ENCODE results near the gene CACNB2. TPM values are rescaled to one million over a fixed set of nuclear protein-coding genes. Genes with fewer than 3 reads are reported as not detected.
A peak's percentile ranks its signal among the peaks of the same experiment; 100 is the strongest.

CACNB2 gene
- total RNA-seq, 4 donors from 2014 or later = 60.3 to 158 (median 89.1) TPM

DNA sequence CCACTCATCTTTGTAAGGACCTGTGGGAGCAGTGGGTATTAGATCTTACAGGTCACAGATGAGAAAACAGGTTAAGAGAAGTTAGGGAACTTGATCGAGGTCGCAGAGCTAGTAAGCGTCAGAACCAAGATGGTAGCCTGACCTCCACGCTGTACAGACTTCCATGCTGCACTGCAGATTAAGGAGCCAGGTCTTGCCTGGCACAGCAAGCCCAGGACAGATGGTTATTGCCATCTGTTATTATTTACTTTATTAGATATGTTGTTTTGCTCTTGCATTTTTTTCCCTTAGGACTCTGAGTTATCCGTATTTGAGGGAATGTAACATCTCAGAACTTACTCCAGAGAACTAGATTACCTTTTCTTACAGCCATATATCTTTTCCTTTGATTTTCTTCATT is 363.9 kb downstream of the CACNB2 start:
- Histone ChIP-seq H3K4me3 (no peak overlapping the region), H3K36me3 (peaks cover 0 to 31% of the 10 kb centered on the region in 2 donors), H3K4me1 (peaks cover 0 to 19% (median 0%) of the 10 kb centered on the region in 3 donors), H3K27ac (no peak overlapping the region), H3K27me3 (no peaks in the 10 kb centered on the region), H3K9me3 (no peaks in the 10 kb centered on the region)
- TF ChIP-seq, protein P1, sequence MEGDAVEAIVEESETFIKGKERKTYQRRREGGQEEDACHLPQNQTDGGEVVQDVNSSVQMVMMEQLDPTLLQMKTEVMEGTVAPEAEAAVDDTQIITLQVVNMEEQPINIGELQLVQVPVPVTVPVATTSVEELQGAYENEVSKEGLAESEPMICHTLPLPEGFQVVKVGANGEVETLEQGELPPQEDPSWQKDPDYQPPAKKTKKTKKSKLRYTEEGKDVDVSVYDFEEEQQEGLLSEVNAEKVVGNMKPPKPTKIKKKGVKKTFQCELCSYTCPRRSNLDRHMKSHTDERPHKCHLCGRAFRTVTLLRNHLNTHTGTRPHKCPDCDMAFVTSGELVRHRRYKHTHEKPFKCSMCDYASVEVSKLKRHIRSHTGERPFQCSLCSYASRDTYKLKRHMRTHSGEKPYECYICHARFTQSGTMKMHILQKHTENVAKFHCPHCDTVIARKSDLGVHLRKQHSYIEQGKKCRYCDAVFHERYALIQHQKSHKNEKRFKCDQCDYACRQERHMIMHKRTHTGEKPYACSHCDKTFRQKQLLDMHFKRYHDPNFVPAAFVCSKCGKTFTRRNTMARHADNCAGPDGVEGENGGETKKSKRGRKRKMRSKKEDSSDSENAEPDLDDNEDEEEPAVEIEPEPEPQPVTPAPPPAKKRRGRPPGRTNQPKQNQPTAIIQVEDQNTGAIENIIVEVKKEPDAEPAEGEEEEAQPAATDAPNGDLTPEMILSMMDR (IDR thresholded peaks at IDR 0.05) = no peak
- TF ChIP-seq EP300 (IDR thresholded peaks at IDR 0.05) (no peak), POLR2A (IDR thresholded peaks at IDR 0.05) (no peak), POLR2AphosphoS5 (IDR thresholded peaks at IDR 0.05) (no peak)
- WGBS, 2 donors (ENCODE audit: low coverage in 1 of 2) = 92 to 95% methylated on average over 4 to 5 of the region's 5 CpGs
- ATAC-seq = no peak

DNA sequence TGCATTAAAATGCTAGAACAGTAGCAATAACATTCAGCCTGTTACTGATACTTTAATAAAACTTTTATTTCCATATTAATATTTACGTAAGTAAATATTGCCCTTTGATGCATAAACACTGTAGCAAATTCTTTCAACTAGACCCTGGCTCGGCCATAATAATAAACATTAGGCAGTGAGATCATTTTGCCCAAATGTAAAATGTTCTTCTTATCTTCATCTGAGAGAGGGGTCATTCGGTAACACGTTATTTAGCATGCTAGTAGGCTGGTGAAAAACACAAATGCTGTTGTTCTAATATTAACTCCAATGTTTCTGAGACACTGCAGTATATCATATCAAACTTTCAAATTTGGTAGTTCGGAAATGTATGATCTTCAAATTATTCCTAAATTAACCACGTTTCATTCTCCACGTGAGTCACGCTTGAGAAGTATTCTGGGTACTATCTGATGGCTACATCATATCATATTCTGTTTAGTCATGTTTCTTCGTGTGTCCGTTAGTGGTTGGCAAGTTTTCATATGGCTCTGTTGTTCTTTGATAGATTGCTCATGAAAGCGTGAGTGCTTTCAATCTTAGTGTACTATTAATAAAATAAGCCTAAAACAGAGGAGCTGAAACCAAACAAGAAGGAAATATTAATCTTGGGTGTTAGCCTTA is 365.4 kb downstream of the CACNB2 start:
- no peaks in the 10 kb centered on the region for H3K9me3 ChIP-seq
- H3K27ac ChIP-seq = peak overlapping the region in 1 of 4 donors; percentile 46
- TF ChIP-seq EP300 (IDR thresholded peaks at IDR 0.05) (no peak), POLR2AphosphoS5 (IDR thresholded peaks at IDR 0.05) (no peak), POLR2A (IDR thresholded peaks at IDR 0.05) (no peak)
- TF ChIP-seq, protein P1 (IDR thresholded peaks at IDR 0.05) = no peak

DNA sequence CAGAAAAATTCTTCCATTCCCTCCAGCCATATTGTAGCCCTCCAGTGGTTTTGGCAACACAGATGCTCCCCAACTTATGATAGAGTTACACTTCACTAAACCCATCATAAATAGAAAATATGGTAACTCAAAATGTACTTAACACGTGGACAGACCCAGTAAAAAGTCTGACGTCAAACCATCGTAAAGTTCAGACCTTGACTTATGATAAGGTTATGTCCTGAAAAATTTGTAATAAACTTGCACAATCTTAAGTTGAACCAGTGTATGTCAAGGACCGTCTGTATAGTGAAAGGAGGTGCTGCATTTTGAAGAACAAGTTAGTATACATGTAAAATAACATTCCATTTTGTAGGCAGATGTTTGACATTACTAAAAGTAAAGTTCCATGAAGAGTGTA is 368.4 kb downstream of the CACNB2 start:
- Histone ChIP-seq H3K4me1 (peaks cover 0 to 19% (median 0%) of the 10 kb centered on the region in 3 donors), H3K27me3 (no peaks in the 10 kb centered on the region), H3K4me3 (no peak overlapping the region), H3K9me3 (no peaks in the 10 kb centered on the region), H3K27ac (no peak overlapping the region), H3K36me3 (peaks cover 0 to 57% of the 10 kb centered on the region in 2 donors)
- no peak for ATAC-seq
- no peak for TF ChIP-seq POLR2A (IDR thresholded peaks at IDR 0.05)
- no peak for TF ChIP-seq EP300 (IDR thresholded peaks at IDR 0.05)
- TF ChIP-seq POLR2AphosphoS5 (IDR thresholded peaks at IDR 0.05) = no peak
- TF ChIP-seq, protein P1 (IDR thresholded peaks at IDR 0.05) = no peak
- 79 to 89% methylated on average over 4 of the region's 4 CpGs for whole genome bisulfite sequencing, 2 donors (ENCODE audit: low coverage in 1 of 2)

More for the DNA sequence above, 365.4 kb downstream of the CACNB2 start:
- Histone ChIP-seq H3K4me3 (no peak overlapping the region), H3K4me1 (peaks cover 0 to 19% (median 0%) of the 10 kb centered on the region in 3 donors), H3K36me3 (peaks cover 0 to 41% of the 10 kb centered on the region in 2 donors), H3K27me3 (no peaks in the 10 kb centered on the region)
- 36 to 42% methylated on average over 9 to 11 of the region's 11 CpGs for whole genome bisulfite sequencing, 2 donors (ENCODE audit: low coverage in 1 of 2)
- no peak for ATAC-seq

DNA sequence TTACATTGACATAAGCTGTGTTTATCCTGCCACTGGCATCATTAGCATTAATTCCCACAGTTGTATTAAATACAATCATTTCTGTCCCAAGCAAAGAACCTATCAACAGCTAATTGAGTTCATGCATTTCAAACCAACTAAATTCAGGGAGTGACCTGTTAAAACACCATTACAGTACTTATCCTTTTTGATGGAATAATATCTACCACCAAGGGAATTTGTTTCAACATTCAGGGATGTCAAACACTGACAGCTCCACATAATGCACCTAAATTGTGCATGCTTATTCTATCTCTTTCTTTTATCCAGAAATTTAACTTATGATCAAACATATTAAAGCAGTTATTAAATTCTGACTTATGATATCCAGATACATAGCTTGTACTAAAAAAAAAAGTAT is 374.3 kb downstream of the CACNB2 start:
- H3K4me3 ChIP-seq = no peak overlapping the region
- no peak for TF ChIP-seq POLR2AphosphoS5 (IDR thresholded peaks at IDR 0.05)
- no peak for TF ChIP-seq EP300 (IDR thresholded peaks at IDR 0.05)
- TF ChIP-seq POLR2A (IDR thresholded peaks at IDR 0.05) = no peak
- TF ChIP-seq, protein P1 (IDR thresholded peaks at IDR 0.05) = no peak
- H3K4me1 ChIP-seq = peaks cover 0 to 5% (median 0%) of the 10 kb centered on the region in 3 donors
- no peaks in the 10 kb centered on the region for H3K9me3 ChIP-seq
- no peaks in the 10 kb centered on the region for H3K27me3 ChIP-seq
- H3K27ac ChIP-seq = no peak overlapping the region
- H3K36me3 ChIP-seq = peaks cover 2 to 65% of the 10 kb centered on the region in 2 donors
- no peak for ATAC-seq

DNA sequence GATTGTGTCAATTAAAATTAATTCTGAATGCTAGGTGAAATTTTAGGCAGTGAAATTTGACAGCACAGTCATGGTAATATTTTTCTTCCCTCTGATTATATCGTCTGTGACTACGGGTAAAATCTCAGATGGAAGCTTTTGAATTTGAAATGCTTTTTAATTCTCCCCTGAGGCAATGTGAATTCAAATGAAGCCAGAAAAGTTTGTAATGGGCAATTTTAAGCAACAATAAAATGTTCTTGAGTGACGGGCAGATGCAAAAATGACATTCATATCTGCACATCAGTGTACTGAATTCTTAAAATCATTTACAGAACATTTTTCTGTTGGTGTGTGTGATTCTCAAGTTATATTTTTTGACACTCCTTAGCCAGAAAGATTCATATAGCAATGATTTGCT is 376.6 kb downstream of the CACNB2 start:
- no peak for TF ChIP-seq POLR2AphosphoS5 (IDR thresholded peaks at IDR 0.05)
- TF ChIP-seq EP300 (IDR thresholded peaks at IDR 0.05) = no peak
- TF ChIP-seq, protein P1 (IDR thresholded peaks at IDR 0.05) = no peak
- no peak for TF ChIP-seq POLR2A (IDR thresholded peaks at IDR 0.05)
- no peak for ATAC-seq
- 87 to 93% methylated on average over 3 of the region's 3 CpGs for WGBS, 2 donors (ENCODE audit: low coverage in 1 of 2)
- H3K27ac ChIP-seq = no peak overlapping the region
- peaks cover 2 to 76% of the 10 kb centered on the region in 2 donors for H3K36me3 ChIP-seq
- no peaks in the 10 kb centered on the region for H3K27me3 ChIP-seq
- peaks cover 0 to 9% (median 0%) of the 10 kb centered on the region in 3 donors for H3K4me1 ChIP-seq
- H3K4me3 ChIP-seq = no peak overlapping the region
- H3K9me3 ChIP-seq = no peaks in the 10 kb centered on the region

Measured in gastroesophageal sphincter (tissue), 4 donors.